ENCODE data around the gene RNF182. TPM values are rescaled to one million over a fixed set of nuclear protein-coding genes. Genes with fewer than 3 reads are reported as not detected.

The RNF182 gene
- polyA plus RNA-seq, 1 of the 3 experiments (the other 2 are of a cell fraction): 8.0 TPM

GRCh38 chr6:14001329-14002012 lies 76.7 kb downstream of the RNF182 start:
- Histone ChIP-seq H4K20me1 (ENCODE audit: insufficient read depth) (no peaks in the 10 kb centered on the region), H3K27me3 (ENCODE audit: insufficient read depth) (no peaks in the 10 kb centered on the region), H3K36me3 (replicated peaks in 1 of 2; ENCODE audit: control insufficient read depth in 1 of 2, insufficient read depth in 2 of 2, low read length in 1 of 2) (no peaks in the 10 kb centered on the region), H3K27ac (ENCODE audit: low read depth in 2 of 2, low read length in 1 of 2) (peak overlapping the region in 1 of 2 experiments; percentile 95; a peak in 2 of 4 replicates), H3K4me1 (ENCODE audit: control insufficient read depth in 1 of 2, insufficient read depth in 2 of 2, low read depth in 1 of 2, low read length in 1 of 2) (peaks cover 11 to 13% of the 10 kb centered on the region in 2 experiments; a peak in 3 of 4 replicates), H3K9me2 (no peaks in the 10 kb centered on the region), H3K79me2 (ENCODE audit: insufficient read depth) (no peaks in the 10 kb centered on the region), H3K9ac (peak overlapping the region; percentile 64), H3F3A (replicated peaks; ENCODE audit: insufficient read depth) (peaks cover 17% of the 10 kb centered on the region), H3K4me3 (ENCODE audit: low read depth in 2 of 2, low read length in 1 of 2) (peak overlapping the region; percentile 6 to 56; a peak in 3 of 4 replicates), H2AFZ (ENCODE audit: low read depth) (peak overlapping the region; percentile 85), H3K4me2 (peak overlapping the region; percentile 63), H3K9me3 (no peaks in the 10 kb centered on the region)
- POLR2A ChIA-PET: no interaction called here
- DNase-seq: peak; percentile 29
- 10% methylated on average over 11 of the region's 13 CpGs for WGBS (ENCODE audit: low lambda C conversion rate)
- CTCF ChIA-PET: no interaction called here
- TF ChIP-seq NRF1 (IDR thresholded peaks at IDR 0.05; ENCODE audit: low read depth, low read length) (no peak), JUND (IDR thresholded peaks at IDR 0.05) (peak; percentile 89), MEF2A (IDR thresholded peaks at IDR 0.05; ENCODE audit: borderline replicate concordance, low read depth) (no peak), EP300 (IDR thresholded peaks at IDR 0.05; ENCODE audit: borderline replicate concordance in 1 of 2, low read depth in 1 of 2, low read length in 1 of 2) (peak; percentile 12 to 70; a peak in 1 of 4 replicates), FOXM1 (IDR thresholded peaks at IDR 0.05; ENCODE audit: low read depth) (peak; percentile 50; the same call in 1 of the 2 replicates), POLR2AphosphoS5 (IDR thresholded peaks at IDR 0.05; ENCODE audit: low read depth, low read length) (peak; percentile 41; the same call in 1 of the 2 replicates), RCOR1 (IDR thresholded peaks at IDR 0.05; ENCODE audit: low read length) (no peak), FOXJ3 (CRISPR knock-in tag; IDR thresholded peaks at IDR 0.05) (no peak), RXRA (IDR thresholded peaks at IDR 0.05; ENCODE audit: borderline replicate concordance, low read depth) (peak; percentile 83; the same call in 1 of the 2 replicates), CHD2 (IDR thresholded peaks at IDR 0.05; ENCODE audit: low read length, partially characterized antibody) (no peak), EZH2phosphoT487 (IDR thresholded peaks at IDR 0.05; ENCODE audit: borderline replicate concordance, low read depth) (no peak), TAF1 (IDR thresholded peaks at IDR 0.05; ENCODE audit: borderline replicate concordance, low read depth, low read length) (no peak; the same call in 1 of the 2 replicates), SIN3A (IDR thresholded peaks at IDR 0.05; ENCODE audit: borderline replicate concordance, low read depth, low read length) (no peak), USF2 (IDR thresholded peaks at IDR 0.05; ENCODE audit: borderline replicate concordance, low read depth, low read length) (no peak), TEAD4 (IDR thresholded peaks at IDR 0.05; ENCODE audit: borderline replicate concordance, insufficient read depth) (peak; percentile 27; the same call in 1 of the 2 replicates), GABPA (IDR thresholded peaks at IDR 0.05; ENCODE audit: low read depth) (no peak), TCF12 (IDR thresholded peaks at IDR 0.05) (peak; percentile 80), CTCF (IDR thresholded peaks at IDR 0.05) (no peak), RFX5 (IDR thresholded peaks at IDR 0.05; ENCODE audit: low read length) (no peak)
- TF ChIP-seq, protein P1, sequence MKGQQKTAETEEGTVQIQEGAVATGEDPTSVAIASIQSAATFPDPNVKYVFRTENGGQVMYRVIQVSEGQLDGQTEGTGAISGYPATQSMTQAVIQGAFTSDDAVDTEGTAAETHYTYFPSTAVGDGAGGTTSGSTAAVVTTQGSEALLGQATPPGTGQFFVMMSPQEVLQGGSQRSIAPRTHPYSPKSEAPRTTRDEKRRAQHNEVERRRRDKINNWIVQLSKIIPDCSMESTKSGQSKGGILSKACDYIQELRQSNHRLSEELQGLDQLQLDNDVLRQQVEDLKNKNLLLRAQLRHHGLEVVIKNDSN (IDR thresholded peaks at IDR 0.05; ENCODE audit: borderline replicate concordance, low read depth): no peak
- TF ChIP-seq, protein P2, sequence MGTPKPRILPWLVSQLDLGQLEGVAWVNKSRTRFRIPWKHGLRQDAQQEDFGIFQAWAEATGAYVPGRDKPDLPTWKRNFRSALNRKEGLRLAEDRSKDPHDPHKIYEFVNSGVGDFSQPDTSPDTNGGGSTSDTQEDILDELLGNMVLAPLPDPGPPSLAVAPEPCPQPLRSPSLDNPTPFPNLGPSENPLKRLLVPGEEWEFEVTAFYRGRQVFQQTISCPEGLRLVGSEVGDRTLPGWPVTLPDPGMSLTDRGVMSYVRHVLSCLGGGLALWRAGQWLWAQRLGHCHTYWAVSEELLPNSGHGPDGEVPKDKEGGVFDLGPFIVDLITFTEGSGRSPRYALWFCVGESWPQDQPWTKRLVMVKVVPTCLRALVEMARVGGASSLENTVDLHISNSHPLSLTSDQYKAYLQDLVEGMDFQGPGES (IDR thresholded peaks at IDR 0.05; ENCODE audit: low read depth, low read length): no peak
- TF ChIP-seq, protein P3, sequence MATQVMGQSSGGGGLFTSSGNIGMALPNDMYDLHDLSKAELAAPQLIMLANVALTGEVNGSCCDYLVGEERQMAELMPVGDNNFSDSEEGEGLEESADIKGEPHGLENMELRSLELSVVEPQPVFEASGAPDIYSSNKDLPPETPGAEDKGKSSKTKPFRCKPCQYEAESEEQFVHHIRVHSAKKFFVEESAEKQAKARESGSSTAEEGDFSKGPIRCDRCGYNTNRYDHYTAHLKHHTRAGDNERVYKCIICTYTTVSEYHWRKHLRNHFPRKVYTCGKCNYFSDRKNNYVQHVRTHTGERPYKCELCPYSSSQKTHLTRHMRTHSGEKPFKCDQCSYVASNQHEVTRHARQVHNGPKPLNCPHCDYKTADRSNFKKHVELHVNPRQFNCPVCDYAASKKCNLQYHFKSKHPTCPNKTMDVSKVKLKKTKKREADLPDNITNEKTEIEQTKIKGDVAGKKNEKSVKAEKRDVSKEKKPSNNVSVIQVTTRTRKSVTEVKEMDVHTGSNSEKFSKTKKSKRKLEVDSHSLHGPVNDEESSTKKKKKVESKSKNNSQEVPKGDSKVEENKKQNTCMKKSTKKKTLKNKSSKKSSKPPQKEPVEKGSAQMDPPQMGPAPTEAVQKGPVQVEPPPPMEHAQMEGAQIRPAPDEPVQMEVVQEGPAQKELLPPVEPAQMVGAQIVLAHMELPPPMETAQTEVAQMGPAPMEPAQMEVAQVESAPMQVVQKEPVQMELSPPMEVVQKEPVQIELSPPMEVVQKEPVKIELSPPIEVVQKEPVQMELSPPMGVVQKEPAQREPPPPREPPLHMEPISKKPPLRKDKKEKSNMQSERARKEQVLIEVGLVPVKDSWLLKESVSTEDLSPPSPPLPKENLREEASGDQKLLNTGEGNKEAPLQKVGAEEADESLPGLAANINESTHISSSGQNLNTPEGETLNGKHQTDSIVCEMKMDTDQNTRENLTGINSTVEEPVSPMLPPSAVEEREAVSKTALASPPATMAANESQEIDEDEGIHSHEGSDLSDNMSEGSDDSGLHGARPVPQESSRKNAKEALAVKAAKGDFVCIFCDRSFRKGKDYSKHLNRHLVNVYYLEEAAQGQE (IDR thresholded peaks at IDR 0.05; ENCODE audit: low read depth, low read length): 0 out of 2 replicates have a peak, but pooled peaks have one; percentile 58
- TF ChIP-seq, protein P4, sequence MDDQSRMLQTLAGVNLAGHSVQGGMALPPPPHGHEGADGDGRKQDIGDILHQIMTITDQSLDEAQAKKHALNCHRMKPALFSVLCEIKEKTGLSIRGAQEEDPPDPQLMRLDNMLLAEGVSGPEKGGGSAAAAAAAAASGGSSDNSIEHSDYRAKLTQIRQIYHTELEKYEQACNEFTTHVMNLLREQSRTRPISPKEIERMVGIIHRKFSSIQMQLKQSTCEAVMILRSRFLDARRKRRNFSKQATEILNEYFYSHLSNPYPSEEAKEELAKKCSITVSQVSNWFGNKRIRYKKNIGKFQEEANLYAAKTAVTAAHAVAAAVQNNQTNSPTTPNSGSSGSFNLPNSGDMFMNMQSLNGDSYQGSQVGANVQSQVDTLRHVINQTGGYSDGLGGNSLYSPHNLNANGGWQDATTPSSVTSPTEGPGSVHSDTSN (IDR thresholded peaks at IDR 0.05): peak; percentile 79
